ENCODE measurements around the gene DGKQ. TPM values are rescaled to one million over a fixed set of nuclear protein-coding genes. Genes with fewer than 3 reads are reported as not detected.

The DGKQ gene
- total and polyA plus RNA-seq, 2 of the 13 experiments (the other 11 are each of a cell fraction or from before 2014, with no cell fraction given): 4.5 to 7.2 TPM

DNA sequence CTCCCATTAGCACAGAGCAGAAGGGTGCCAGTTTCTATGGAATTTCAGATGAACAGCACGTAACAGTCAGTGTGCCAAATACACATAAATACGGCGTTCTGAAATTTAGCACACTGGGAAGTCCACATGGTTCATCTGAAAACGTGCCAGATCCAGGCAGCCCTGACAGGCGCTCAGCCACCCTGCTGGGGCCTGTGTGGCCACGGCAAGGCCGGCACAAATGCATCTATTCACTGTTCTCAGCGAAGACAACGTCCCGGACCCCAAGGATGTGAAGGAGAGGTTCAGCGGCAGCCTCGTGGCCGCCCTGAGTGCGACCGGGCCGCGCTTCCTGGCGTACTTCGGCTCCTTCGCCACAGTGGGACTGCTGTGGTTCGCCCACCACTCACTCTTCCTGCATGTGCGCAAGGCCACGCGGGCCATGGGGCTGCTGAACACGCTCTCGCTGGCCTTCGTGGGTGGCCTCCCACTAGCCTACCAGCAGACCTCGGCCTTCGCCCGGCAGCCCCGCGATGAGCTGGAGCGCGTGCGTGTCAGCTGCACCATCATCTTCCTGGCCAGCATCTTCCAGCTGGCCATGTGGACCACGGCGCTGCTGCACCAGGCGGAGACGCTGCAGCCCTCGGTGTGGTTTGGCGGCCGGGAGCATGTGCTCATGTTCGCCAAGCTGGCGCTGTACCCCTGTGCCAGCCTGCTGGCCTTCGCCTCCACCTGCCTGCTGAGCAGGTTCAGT, 15.6 kb downstream of the DGKQ start (continued):
- TF ChIP-seq, protein P1, sequence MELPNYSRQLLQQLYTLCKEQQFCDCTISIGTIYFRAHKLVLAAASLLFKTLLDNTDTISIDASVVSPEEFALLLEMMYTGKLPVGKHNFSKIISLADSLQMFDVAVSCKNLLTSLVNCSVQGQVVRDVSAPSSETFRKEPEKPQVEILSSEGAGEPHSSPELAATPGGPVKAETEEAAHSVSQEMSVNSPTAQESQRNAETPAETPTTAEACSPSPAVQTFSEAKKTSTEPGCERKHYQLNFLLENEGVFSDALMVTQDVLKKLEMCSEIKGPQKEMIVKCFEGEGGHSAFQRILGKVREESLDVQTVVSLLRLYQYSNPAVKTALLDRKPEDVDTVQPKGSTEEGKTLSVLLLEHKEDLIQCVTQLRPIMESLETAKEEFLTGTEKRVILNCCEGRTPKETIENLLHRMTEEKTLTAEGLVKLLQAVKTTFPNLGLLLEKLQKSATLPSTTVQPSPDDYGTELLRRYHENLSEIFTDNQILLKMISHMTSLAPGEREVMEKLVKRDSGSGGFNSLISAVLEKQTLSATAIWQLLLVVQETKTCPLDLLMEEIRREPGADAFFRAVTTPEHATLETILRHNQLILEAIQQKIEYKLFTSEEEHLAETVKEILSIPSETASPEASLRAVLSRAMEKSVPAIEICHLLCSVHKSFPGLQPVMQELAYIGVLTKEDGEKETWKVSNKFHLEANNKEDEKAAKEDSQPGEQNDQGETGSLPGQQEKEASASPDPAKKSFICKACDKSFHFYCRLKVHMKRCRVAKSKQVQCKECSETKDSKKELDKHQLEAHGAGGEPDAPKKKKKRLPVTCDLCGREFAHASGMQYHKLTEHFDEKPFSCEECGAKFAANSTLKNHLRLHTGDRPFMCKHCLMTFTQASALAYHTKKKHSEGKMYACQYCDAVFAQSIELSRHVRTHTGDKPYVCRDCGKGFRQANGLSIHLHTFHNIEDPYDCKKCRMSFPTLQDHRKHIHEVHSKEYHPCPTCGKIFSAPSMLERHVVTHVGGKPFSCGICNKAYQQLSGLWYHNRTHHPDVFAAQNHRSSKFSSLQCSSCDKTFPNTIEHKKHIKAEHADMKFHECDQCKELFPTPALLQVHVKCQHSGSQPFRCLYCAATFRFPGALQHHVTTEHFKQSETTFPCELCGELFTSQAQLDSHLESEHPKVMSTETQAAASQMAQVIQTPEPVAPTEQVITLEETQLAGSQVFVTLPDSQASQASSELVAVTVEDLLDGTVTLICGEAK (IDR thresholded peaks at IDR 0.05): no peak
- TF ChIP-seq, protein P1 (CRISPR knock-in tag; IDR thresholded peaks at IDR 0.05): no peak
- TF ChIP-seq ZNF343 (CRISPR knock-in tag; IDR thresholded peaks at IDR 0.05): no peak

- ChIA-PET CTCF (ENCODE audit: low intra/inter-chr PET ratio, low total read pairs) (no interaction called here), POLR2A (no interaction called here)
- Histone ChIP-seq H3K27me3 (ENCODE audit: control insufficient read depth in 1 of 2, insufficient read depth in 2 of 2, low read length in 2 of 2) (no peaks in the 10 kb centered on the region), H3K79me2 (ENCODE audit: insufficient read depth, low read length) (no peaks in the 10 kb centered on the region), H4K20me1 (ENCODE audit: insufficient read depth, low read length) (no peaks in the 10 kb centered on the region), H2AFZ (ENCODE audit: low read length) (no peak overlapping the region), H3K9ac (ENCODE audit: insufficient read depth, low read depth, low read length) (no peak overlapping the region), H3K4me3 (replicated peaks in 1 of 3; ENCODE audit: insufficient read depth in 1 of 3, low read depth in 2 of 3, low read length in 3 of 3) (no peak overlapping the region), H3K9me3 (ENCODE audit: low read length) (no peaks in the 10 kb centered on the region), H3K27ac (ENCODE audit: extremely low read length, insufficient read depth, low read length) (no peak overlapping the region), H3K36me3 (replicated peaks in 1 of 2; ENCODE audit: control insufficient read depth in 1 of 2, insufficient read depth in 2 of 2, low read length in 2 of 2) (no peaks in the 10 kb centered on the region), H3K4me1 (ENCODE audit: insufficient read depth, low read length) (no peaks in the 10 kb centered on the region), H3K4me2 (ENCODE audit: low read depth, low read length) (no peak overlapping the region)
- no peak for FAIRE-seq
- intact Hi-C loops (cut with micrococcal nuclease; ENCODE audit: unreplicated experiment): no loop called here
- in situ Hi-C loops (cut with HindIII; ENCODE audit: extremely low pct_ligation_motif_present, low pct_unique_long_range_greater_than_20kb): no loop called here
- WGBS (ENCODE audit: low lambda C conversion rate): 64% methylated on average over 4 of the region's 8 CpGs
- no TSS peak for BruUV-seq (replicated peaks)
- ATAC-seq: no peak
- DNase-seq (ENCODE audit: low spot score): no peak
- TF ChIP-seq RFX1 (IDR thresholded peaks at IDR 0.05): no peak
- no peak for TF ChIP-seq TARDBP (CRISPR knock-in tag; IDR thresholded peaks at IDR 0.05)
- no peak for TF ChIP-seq TMF1 (CRISPR knock-in tag; IDR thresholded peaks at IDR 0.05; ENCODE audit: low read depth)
- no peak for TF ChIP-seq FOXM1 (CRISPR knock-in tag; IDR thresholded peaks at IDR 0.05)
- TF ChIP-seq POLR2G (IDR thresholded peaks at IDR 0.05; ENCODE audit: low read depth, low read length): no peak
- no peak for TF ChIP-seq ZNF75D (CRISPR knock-in tag; IDR thresholded peaks at IDR 0.05; ENCODE audit: borderline replicate concordance)
- TF ChIP-seq SRSF1 (optimal IDR thresholded peaks at IDR 0.05; ENCODE audit: low read depth, low read length): no peak
- TF ChIP-seq TEAD2 (CRISPR knock-in tag; IDR thresholded peaks at IDR 0.05): no peak
- TF ChIP-seq BATF2 (CRISPR knock-in tag; IDR thresholded peaks at IDR 0.05): no peak
- TF ChIP-seq ETV6 (CRISPR knock-in tag; conservative IDR thresholded peaks at IDR 0.05): no peak
- no peak for TF ChIP-seq CBX2 (IDR thresholded peaks at IDR 0.05; ENCODE audit: low read depth, low read length)
- no peak for TF ChIP-seq CBX2 (CRISPR knock-in tag; IDR thresholded peaks at IDR 0.05; ENCODE audit: low read depth)
Observed at GRCh38 chr4:957231-957580, 16.2 kb downstream of the DGKQ start.
